ENCODE measurements around the gene ITPR2. TPM values are rescaled to one million over a fixed set of nuclear protein-coding genes. Genes with fewer than 3 reads are reported as not detected.
"Not testable (repeated sequence)": the region's sequence is repeated elsewhere in the genome, so short reads cannot be mapped to it uniquely, and the experiment has no call there.

The ITPR2 gene
- total RNA-seq, 1 donor from 2014 or later, result 71.7 TPM

DNA sequence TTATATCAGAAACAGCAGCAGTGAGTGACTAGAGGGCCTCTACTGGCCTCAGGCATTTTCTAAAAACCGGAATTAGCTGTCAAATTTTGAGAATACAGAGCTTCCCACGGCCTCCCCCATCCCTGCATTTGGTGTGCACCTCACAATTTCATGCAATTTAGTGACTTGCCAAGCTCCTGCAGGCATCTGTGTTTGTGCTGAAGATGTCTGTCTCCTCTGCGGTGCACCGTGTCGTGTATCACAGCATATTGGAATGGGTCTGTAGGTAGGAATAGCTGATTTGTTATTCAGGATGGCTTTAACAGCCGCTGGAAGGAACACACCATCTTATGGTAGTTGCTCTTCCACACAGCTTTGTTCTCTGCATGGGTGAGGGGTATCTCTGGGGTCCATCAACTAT is 497.3 kb downstream of the ITPR2 start:
- intact Hi-C loops (cut with DNase I), result no loop called here
- ATAC-seq (no peak), DNase-seq (ENCODE audit: low spot score) (no peak)

GRCh38 chr12:26334621-26335124 is 498.3 kb downstream of the ITPR2 start:
- intact Hi-C loops (cut with DNase I), result no loop called here
- DNase-seq (ENCODE audit: low spot score) (no peak), ATAC-seq (peak; percentile 93)

DNA sequence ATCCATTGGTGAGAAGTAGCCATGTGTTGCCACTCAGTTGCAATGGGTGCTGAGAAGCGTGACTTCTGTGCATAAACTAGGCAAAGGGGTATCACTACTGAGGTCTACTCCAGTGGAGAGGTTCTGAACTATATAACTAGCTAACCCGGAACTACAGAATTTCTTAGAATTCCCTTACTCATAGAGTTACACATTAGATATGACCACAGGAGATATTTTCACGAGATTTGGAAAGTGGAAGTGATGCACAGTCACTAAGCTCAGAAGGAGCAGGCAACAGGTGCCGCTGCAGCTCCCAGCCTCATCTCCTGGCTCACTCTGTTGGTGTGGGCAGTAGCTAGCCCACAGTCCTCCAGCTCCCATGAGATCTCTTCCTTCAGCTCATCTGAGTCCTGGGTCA is 501.0 kb downstream of the ITPR2 start:
- ATAC-seq, result no peak
- DNase-seq (ENCODE audit: low spot score), result no peak
- intact Hi-C loops (cut with DNase I), result no loop called here

DNA sequence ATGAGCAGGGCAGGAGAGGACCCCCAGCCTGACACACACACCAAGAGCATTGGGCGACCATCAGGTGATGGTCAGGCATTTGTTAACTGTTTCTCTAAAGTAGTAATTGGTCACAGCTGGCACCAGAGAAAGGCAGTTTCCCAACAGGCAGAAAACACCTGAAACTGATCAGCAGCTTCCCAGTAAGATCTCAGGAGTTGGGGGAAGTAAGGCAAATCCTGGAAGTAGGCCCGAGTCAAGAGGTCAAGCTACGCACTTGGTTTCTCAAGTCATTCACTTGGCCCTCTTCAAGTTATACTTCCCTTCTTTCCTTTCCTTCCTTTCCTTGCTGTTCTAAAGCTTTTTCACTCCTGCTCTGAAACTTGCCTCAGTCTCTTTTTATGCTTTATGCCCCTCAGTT is 501.9 kb downstream of the ITPR2 start:
- ATAC-seq, result no peak
- no peak for DNase-seq (ENCODE audit: low spot score)
- intact Hi-C loops (cut with DNase I), result no loop called here

DNA sequence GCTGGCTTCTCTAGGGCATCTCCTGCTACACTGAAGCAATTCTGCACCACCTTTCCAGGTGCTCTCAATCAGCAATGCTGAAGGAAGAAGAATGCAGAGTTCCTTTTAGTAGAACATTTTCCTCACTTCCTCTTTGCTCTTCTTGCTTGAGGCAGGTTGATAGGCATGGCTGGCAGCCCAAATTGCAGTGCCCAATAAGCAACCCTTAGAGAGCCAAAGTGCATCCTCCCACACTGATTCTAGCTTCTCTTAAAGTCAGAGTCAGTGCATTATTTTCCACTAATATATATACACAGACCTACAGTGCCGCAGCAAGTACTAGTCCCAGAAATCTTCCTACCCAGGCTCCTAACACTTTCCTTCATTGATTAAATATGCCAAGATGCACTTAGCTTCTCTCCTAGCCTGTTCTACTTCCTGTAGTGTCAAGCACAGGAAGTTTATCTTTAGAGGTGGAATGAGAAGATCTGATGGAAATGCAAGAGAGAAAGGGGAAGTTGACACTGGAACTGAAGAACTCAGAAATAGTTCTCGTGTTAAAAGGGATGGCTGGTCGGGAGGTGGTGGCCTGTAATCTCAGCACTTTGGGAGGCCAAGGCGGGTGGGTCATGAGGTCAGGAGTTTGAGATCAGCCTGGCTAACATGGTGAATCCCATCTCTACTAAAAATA is 504.9 kb downstream of the ITPR2 start:
- DNase-seq (ENCODE audit: low spot score) (no peak), ATAC-seq (no peak)
- intact Hi-C loops (cut with DNase I), result no loop called here

- ATAC-seq (no peak), DNase-seq (ENCODE audit: low spot score) (no peak)
- intact Hi-C loops (cut with DNase I), result no loop called here
Observed at GRCh38 chr12:26323673-26324072, 509.3 kb downstream of the ITPR2 start.

DNA sequence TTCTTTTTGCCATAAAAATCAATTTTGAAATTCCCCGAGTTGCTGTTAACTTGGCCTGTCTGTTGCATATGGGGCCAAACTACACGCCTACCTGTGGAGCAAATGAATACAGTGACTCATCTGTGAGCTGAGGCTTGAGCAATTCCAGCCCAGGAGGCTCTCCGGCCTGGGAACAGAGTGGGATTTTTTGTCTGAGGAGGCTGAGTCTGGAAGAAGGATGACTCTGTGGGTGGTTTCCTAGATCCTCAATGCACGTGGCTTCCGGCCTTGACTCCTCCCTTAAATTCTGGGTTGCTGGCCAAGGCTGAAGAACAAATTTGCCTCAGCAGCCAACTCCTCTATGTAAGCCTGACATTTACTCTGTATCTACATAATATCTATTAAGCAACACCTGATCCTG is 513.5 kb downstream of the ITPR2 start:
- intact Hi-C loops (cut with DNase I), result no loop called here
- DNase-seq (ENCODE audit: low spot score), result peak; percentile 82
- peak; percentile 97 for ATAC-seq

DNA sequence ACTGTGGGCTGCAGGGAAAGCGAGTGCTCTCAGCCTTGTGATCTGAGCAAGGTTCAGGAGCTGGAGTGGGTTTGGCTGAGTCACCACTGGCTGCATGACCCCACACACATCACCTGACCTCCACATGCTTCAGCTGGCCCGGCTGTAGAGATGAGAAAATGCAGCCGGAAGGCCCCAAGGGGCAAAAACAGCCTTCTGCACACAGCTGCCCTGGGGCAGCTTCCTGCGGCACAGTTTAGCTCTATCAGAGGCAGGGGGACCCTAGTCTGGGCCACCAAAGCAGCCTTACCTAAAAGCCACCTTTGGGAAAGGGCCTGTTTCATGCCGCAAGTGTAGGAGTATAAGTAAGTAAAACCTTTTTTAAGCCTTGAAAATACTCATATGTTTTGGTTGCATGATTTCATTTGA is 514.3 kb downstream of the ITPR2 start:
- DNase-seq (ENCODE audit: low spot score), result peak; percentile 83
- intact Hi-C loops (cut with DNase I), result no loop called here
- peak; percentile 97 for ATAC-seq

GRCh38 chr12:26317942-26318575 is 514.9 kb downstream of the ITPR2 start:
- ATAC-seq, result peak; percentile 1
- intact Hi-C loops (cut with DNase I), result no loop called here
- DNase-seq (ENCODE audit: low spot score), result no peak

- DNase-seq (ENCODE audit: low spot score); intact Hi-C loops (cut with DNase I): not testable (repeated sequence)
Observed at GRCh38 chr12:26314103-26314502, 518.9 kb downstream of the ITPR2 start.

DNA sequence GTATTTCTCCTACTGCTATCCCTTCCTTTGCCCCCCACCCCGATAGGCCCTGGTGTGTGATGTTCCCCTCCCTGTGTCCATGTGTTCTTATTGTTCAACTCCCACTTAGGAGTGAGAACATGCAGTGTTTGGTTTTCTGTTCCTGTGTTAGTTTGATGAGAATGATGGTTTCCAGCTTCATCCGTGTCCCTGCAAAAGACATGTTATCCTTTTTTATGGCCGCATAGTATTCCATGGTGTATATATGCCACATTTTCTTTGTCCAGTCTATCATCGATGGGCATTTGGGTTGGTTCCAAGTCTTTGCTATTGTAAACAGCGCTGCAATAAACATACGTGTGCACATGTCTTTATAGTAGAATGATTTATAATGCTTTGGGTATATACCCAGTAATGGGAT is 522.5 kb downstream of the ITPR2 start:
- ATAC-seq; intact Hi-C loops (cut with DNase I); DNase-seq (ENCODE audit: low spot score): not testable (repeated sequence)

More at GRCh38 chr12:26314103-26314502, 518.9 kb downstream of the ITPR2 start:
- not testable (repeated sequence) for ATAC-seq

GRCh38 chr12:26309634-26310033 is 523.4 kb downstream of the ITPR2 start:
- DNase-seq (ENCODE audit: low spot score), result no peak
- intact Hi-C loops (cut with DNase I), result no loop called here
- ATAC-seq, result no peak

GRCh38 chr12:26304273-26304672 is 528.7 kb downstream of the ITPR2 start:
- DNase-seq (ENCODE audit: low spot score) (no peak), ATAC-seq (no peak)
- intact Hi-C loops (cut with DNase I), result no loop called here

- intact Hi-C loops (cut with DNase I), result no loop called here
- DNase-seq (ENCODE audit: low spot score), result no peak
- ATAC-seq, result no peak
Observed at GRCh38 chr12:26303418-26303817, 529.6 kb downstream of the ITPR2 start.

DNA sequence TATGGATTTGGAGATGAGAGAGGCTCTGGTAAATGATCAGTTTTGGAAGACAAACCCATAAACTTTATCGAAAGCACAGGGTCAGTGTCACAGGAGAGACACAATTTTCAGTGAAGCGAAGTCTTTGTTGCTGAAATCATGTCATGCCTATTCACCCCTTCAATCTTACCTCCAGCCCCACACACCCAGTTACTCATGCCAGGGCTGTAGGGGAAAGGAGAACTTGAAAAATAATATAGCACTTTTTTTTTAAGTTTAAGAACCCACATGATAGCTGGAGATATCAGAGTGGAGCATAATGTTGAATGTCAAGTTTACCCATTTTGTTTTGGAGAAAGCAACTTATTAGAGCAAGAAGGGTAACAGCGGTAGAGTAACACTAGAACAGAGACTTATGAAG is 530.2 kb downstream of the ITPR2 start:
- DNase-seq (ENCODE audit: low spot score) (no peak), ATAC-seq (no peak)
- intact Hi-C loops (cut with DNase I), result no loop called here

GRCh38 chr12:26299751-26300150 is 533.2 kb downstream of the ITPR2 start:
- no peak for DNase-seq (ENCODE audit: low spot score)
- no peak for ATAC-seq
- intact Hi-C loops (cut with DNase I), result no loop called here

DNA sequence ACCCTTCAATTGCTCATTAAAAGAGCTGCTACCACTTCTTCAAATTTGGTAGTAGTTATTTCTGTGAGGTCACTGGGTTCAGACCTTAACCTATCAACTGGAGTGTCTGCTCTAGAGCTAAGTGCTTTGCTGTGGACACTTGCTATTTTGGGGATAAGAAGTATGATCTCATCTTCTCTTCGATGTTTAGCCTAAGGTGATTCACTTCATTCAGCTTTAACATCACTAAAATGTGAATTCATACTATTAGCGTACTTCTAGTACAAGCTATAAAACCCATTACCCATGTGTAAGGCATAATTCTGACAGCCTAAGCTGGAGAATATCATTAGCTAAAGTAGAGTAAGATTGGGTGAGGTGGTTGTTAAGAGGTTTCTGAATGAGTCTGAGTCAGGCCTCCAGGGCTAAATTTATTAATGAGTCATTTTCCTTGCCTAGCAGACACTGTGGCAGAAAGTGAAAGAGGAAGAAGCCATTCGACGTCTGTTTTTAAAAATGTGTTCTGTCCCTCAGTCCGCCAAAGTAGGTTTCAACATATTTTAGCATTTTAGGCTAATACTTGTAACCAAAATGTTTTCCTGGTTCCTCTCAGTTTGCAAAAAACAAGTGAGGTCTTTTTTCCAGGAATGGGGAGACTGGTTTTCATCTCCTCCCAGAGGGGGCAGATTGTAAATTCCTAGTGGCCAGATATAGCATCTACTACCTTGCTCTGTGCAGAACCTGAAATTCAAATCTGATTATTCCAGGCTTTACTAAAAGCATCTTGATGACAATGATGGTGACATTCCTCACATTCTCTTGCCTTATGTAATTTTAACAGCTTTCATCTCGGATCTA is 534.0 kb downstream of the ITPR2 start:
- intact Hi-C loops (cut with DNase I), result no loop called here
- ATAC-seq, result peak; percentile 93
- DNase-seq (ENCODE audit: low spot score), result no peak

- intact Hi-C loops (cut with DNase I), result no loop called here
- ATAC-seq (no peak), DNase-seq (ENCODE audit: low spot score) (no peak)
Observed at GRCh38 chr12:26297396-26298070, 535.5 kb downstream of the ITPR2 start.

- no peak for ATAC-seq
- intact Hi-C loops (cut with DNase I), result no loop called here
Observed at GRCh38 chr12:26295001-26295400, 538.0 kb downstream of the ITPR2 start.

More at GRCh38 chr12:26295001-26295400, 538.0 kb downstream of the ITPR2 start:
- no peak for DNase-seq (ENCODE audit: low spot score)

All from sciatic nerve (tissue), 2 donors.